IPS DF 6.9 (cell line): ENCODE data around the gene GOLM1.

Experiments
- DNase-seq: peaks from one replicate; pipeline ENCODE4 v3.0.0-alpha.2; 2013; ENCODE audit warnings: low read depth, low spot score
- H3K27ac ChIP-seq: one replicate; pipeline ENCODE4 v1.5.1; 2013; ENCODE audit warnings: low read length, control low read depth
- H3K27me3 ChIP-seq: 2 replicates; pipeline ENCODE4 v1.6.1; 2013; ENCODE audit warnings: mild to moderate bottlenecking, low read length; ENCODE audit not compliant: control insufficient read depth, insufficient read depth
- H3K36me3 ChIP-seq: 2 replicates; pipeline ENCODE4 v1.6.1; 2013; ENCODE audit warnings: low read length; ENCODE audit not compliant: control insufficient read depth, insufficient read depth
- H3K4me1 ChIP-seq: 2 replicates; pipeline ENCODE4 v1.6.1; 2013; ENCODE audit warnings: low read length; ENCODE audit not compliant: control insufficient read depth, insufficient read depth
- H3K4me3 ChIP-seq: 2 replicates; pipeline ENCODE4 v1.5.1; 2013; ENCODE audit warnings: mild to moderate bottlenecking, low read length
- H3K9me3 ChIP-seq: 2 replicates; pipeline ENCODE4 v1.6.1; 2013; ENCODE audit warnings: low read length, inconsistent platforms; ENCODE audit not compliant: control insufficient read depth, insufficient read depth
- WGBS: extraction: QIAGEN DNeasy Blood & Tissue Kit; methylation state at CpG from one replicate; pipeline ENCODE4 v1.1.7; 2013; ENCODE audit warnings: mixed read lengths, missing lambda C conversion rate; ENCODE audit not compliant: insufficient read length, insufficient coverage; 5-methylcytosine and 5-hydroxymethylcytosine counted together

GOLM1 gene

GRCh38 chr9:86082870-86083269 is 16.5 kb downstream of the GOLM1 start:
- Histone ChIP-seq H3K27ac (no peak overlapping the region), H3K4me1 (no peaks in the 10 kb centered on the region), H3K27me3 (no peaks in the 10 kb centered on the region), H3K36me3 (no peaks in the 10 kb centered on the region), H3K4me3 (no peak overlapping the region), H3K9me3 (no peaks in the 10 kb centered on the region)
- no peak for DNase-seq

- H3K9me3 ChIP-seq = no peaks in the 10 kb centered on the region
- H3K27ac ChIP-seq = no peak overlapping the region
- H3K4me1 ChIP-seq = no peaks in the 10 kb centered on the region
- H3K27me3 ChIP-seq = no peaks in the 10 kb centered on the region
- H3K4me3 ChIP-seq = no peak overlapping the region
- no peak for DNase-seq
- no CpG with 5 or more reads among the region's 5 CpGs for WGBS
- H3K36me3 ChIP-seq = no peaks in the 10 kb centered on the region
Measured at GRCh38 chr9:86079865-86080469, 19.4 kb downstream of the GOLM1 start.

- no peaks in the 10 kb centered on the region for H3K9me3 ChIP-seq
- H3K4me3 ChIP-seq = no peak overlapping the region
- H3K36me3 ChIP-seq = no peaks in the 10 kb centered on the region
- no peak for DNase-seq
- no peak overlapping the region for H3K27ac ChIP-seq
- WGBS = no CpG with 5 or more reads among the region's 10 CpGs
- no peaks in the 10 kb centered on the region for H3K27me3 ChIP-seq
- no peaks in the 10 kb centered on the region for H3K4me1 ChIP-seq
Measured at GRCh38 chr9:86079421-86079831, 19.9 kb downstream of the GOLM1 start.

GRCh38 chr9:86078731-86079130 is 20.6 kb downstream of the GOLM1 start:
- H3K9me3 ChIP-seq = no peaks in the 10 kb centered on the region
- H3K27ac ChIP-seq = no peak overlapping the region
- H3K36me3 ChIP-seq = no peaks in the 10 kb centered on the region
- DNase-seq = no peak
- WGBS = no CpG with 5 or more reads among the region's 8 CpGs
- H3K27me3 ChIP-seq = no peaks in the 10 kb centered on the region
- no peaks in the 10 kb centered on the region for H3K4me1 ChIP-seq
- H3K4me3 ChIP-seq = no peak overlapping the region

DNA sequence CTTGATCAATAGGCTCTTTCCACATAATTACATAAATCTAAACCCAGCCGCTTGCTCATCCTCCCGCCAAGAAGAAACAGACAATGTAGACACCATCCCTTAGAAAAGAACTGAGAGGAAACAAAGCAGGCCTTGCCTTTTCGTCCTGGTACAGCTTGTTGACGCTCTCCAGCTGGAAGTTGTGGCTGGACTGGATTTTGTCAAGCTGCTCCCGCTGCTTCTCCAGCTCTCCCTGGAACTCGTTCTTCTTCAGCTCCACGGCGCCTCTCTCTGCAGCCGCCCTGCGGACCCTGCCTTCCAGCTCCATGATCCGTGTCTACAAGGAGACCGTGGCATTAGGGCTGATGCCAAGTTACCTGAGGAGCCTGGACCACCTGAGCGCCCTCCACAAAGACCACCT is 22.1 kb downstream of the GOLM1 start:
- no peaks in the 10 kb centered on the region for H3K4me1 ChIP-seq
- H3K27ac ChIP-seq = no peak overlapping the region
- H3K9me3 ChIP-seq = no peaks in the 10 kb centered on the region
- WGBS = no CpG with 5 or more reads among the region's 13 CpGs
- H3K36me3 ChIP-seq = no peaks in the 10 kb centered on the region
- H3K27me3 ChIP-seq = no peaks in the 10 kb centered on the region
- DNase-seq = no peak
- no peak overlapping the region for H3K4me3 ChIP-seq

DNA sequence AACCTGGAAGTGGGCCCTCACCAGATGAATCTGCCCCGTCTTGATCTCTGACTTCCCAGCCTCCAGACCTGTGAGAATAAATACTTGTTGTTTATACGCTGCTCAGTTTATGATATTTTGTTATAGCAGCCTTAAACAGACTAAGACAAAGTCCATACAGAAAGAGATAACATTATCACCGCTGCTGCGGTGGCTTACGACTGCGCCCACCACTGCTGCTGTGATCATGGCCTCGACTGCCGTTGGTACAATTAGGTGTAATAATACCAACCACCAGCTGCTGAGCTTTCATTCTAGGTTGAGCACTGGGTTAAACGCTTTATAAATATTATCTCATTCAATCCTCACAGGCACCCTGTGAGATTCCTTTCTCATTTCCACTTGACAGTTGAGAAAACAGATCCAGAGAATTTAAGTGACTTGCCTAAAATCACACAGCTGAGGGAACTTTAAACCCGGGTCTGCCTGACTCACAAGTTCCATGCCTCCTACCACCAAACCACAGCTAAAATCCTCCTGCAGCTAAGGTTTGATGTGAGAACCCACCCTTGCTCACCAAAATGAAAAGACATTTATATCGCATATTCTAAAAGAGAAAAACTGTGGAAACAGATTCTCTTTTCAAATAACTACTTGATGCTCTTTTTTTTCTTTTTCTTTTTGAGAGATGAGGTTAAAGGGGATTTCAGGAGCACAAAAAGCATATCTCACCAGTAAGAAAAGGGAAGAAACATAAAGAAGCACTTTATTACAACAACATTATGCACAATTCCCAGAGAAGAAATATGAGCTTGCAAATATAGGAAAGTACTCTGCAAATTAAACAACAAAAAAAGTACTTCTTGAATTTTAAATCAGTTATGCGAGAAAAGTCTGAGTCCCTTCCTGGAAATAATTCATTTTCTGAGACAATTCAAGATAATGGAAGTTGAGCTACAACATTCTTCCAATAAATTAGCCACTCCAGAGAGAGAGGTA is 23.9 kb downstream of the GOLM1 start:
- Histone ChIP-seq H3K27me3 (no peaks in the 10 kb centered on the region), H3K36me3 (no peaks in the 10 kb centered on the region), H3K27ac (no peak overlapping the region), H3K4me3 (no peak overlapping the region), H3K4me1 (no peaks in the 10 kb centered on the region), H3K9me3 (no peaks in the 10 kb centered on the region)
- no CpG with 5 or more reads among the region's 12 CpGs for WGBS
- DNase-seq = no peak

DNA sequence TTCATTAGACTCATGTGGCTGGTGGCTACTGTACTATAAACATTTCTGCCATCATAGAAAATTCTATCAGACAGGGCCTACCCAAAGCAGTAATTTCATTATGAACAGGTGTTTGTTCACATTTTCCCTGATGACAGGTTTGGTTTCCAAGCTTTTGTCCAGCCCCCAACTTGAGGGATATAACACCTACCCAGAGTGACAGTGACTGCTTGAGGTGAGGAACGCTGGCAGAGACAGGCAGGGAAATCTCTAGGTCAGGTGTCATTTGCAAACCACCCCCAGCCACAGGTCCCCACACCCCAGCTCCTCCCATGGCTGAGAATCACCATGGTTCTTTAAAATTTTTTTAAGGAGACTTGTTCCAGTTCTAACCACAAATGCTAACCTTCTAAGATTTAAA is 25.5 kb downstream of the GOLM1 start:
- no peaks in the 10 kb centered on the region for H3K36me3 ChIP-seq
- no peak overlapping the region for H3K27ac ChIP-seq
- WGBS = no CpG with 5 or more reads among the region's 1 CpG
- DNase-seq = no peak
- no peaks in the 10 kb centered on the region for H3K4me1 ChIP-seq
- H3K4me3 ChIP-seq = no peak overlapping the region
- H3K9me3 ChIP-seq = no peaks in the 10 kb centered on the region
- no peaks in the 10 kb centered on the region for H3K27me3 ChIP-seq

GRCh38 chr9:86072394-86072877 is 26.9 kb downstream of the GOLM1 start:
- Histone ChIP-seq H3K36me3 (no peaks in the 10 kb centered on the region), H3K27me3 (no peaks in the 10 kb centered on the region), H3K27ac (no peak overlapping the region), H3K9me3 (no peaks in the 10 kb centered on the region), H3K4me1 (no peaks in the 10 kb centered on the region), H3K4me3 (no peak overlapping the region)
- no CpG with 5 or more reads among the region's 2 CpGs for WGBS
- no peak for DNase-seq

- Histone ChIP-seq H3K27ac (no peak overlapping the region), H3K9me3 (no peaks in the 10 kb centered on the region), H3K27me3 (no peaks in the 10 kb centered on the region), H3K36me3 (no peaks in the 10 kb centered on the region), H3K4me1 (0 out of 2 replicates have a peak, but pooled peaks cover 2% of the 10 kb centered on the region), H3K4me3 (no peak overlapping the region)
- no CpG with 5 or more reads among the region's 7 CpGs for WGBS
- no peak for DNase-seq
Measured at GRCh38 chr9:86069206-86069869, 30.0 kb downstream of the GOLM1 start.

DNA sequence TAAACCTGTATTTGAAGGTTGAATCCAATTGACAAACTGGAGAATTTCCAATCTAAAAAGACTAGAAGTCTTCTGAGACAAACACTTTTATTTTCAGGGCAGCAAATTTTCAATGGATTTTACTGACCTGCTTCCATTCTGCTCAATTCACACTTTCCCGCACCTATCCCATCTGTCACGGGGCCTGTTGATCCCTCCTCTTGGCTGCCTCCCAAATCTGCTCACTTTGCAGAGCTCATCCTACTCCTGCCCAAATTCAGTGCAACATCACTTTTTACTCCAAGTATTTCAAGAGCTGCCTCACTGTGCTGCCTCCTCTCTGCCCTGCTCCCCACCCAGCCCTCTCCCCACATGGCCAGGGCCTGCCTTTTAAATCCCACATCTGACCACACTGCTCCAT is 35.1 kb downstream of the GOLM1 start:
- Histone ChIP-seq H3K36me3 (no peaks in the 10 kb centered on the region), H3K4me3 (no peak overlapping the region), H3K27ac (no peak overlapping the region), H3K4me1 (0 out of 2 replicates have a peak, but pooled peaks cover 2% of the 10 kb centered on the region), H3K9me3 (no peaks in the 10 kb centered on the region), H3K27me3 (no peaks in the 10 kb centered on the region)
- WGBS = no CpG with 5 or more reads among the region's 2 CpGs
- DNase-seq = no peak
